Heart right ventricle (tissue), 16 donors: ENCODE data around the gene PCIF1. TPM values are rescaled to one million over a fixed set of nuclear protein-coding genes. Genes with fewer than 3 reads are reported as not detected.

Source experiments
- ATAC-seq, 8 donors: fragments of 200-7000 bp; cut with Tn5 transposase; one replicate each; pipeline ENCODE4 v1.9.1; 2020; ENCODE audit warnings: mild to moderate bottlenecking in 8 of 8, moderate library complexity in 8 of 8, moderate number of reproducible peaks in 1 of 8
- DNase-seq, 2 donors: peaks; one replicate each; pipeline ENCODE4 v3.0.0-alpha.2; 2020
- H3K27ac ChIP-seq, 10 donors: fragments of 200-600 bp; sonication (generic) in 2 of 10; one replicate each; pipeline versions ENCODE4 v1.5.0 to v1.8.0; 2020 to 2022; ENCODE audit warnings: mild to moderate bottlenecking in 3 of 10
- H3K27me3 ChIP-seq, 7 donors: fragments of 200-600 bp; one replicate each; pipeline ENCODE4 v1.8.0; 2021 to 2022; ENCODE audit warnings: mild to moderate bottlenecking in 2 of 7
- H3K36me3 ChIP-seq, 9 donors: fragments of 200-600 bp; sonication (generic) in 1 of 9; one replicate each; pipeline versions ENCODE4 v1.5.0 to v1.8.0; 2020 to 2022; ENCODE audit warnings: mild to moderate bottlenecking in 2 of 9
- H3K4me1 ChIP-seq, 9 donors: fragments of 200-600 bp; sonication (generic) in 1 of 9; one replicate each; pipeline versions ENCODE4 v1.5.0 to v1.8.0; 2020 to 2022; ENCODE audit warnings: mild to moderate bottlenecking in 4 of 9
- H3K4me3 ChIP-seq, 10 donors: fragments of 200-600 bp; sonication (generic) in 2 of 10; one replicate each; pipeline versions ENCODE4 v1.5.0 to v1.8.0; 2020 to 2022; ENCODE audit warnings: mild to moderate bottlenecking in 7 of 10, moderate library complexity in 2 of 10
- H3K9me3 ChIP-seq, 11 donors: fragments of 200-600 bp in 10 of 11; sonication (generic) in 2 of 11; one replicate each; pipeline versions ENCODE4 v1.5.0 to v1.8.0; 2013 to 2022; ENCODE audit warnings: mild to moderate bottlenecking in 2 of 11, control low read depth in 1 of 11, moderate library complexity in 1 of 11
- CTCF ChIP-seq, 9 donors: fragments of 200-600 bp; sonication (generic) in 2 of 9; IDR thresholded peaks; one replicate each; pipeline versions ENCODE4 v1.5.0 to v1.8.0; 2021 to 2022; ENCODE audit warnings: antibody characterized with exemption in 9 of 9, mild to moderate bottlenecking in 5 of 9, moderate library complexity in 1 of 9
- WGBS, 2 donors: extraction: QIAGEN DNeasy Blood & Tissue Kit; methylation state at CpG; one replicate each; pipeline ENCODE4 v1.1.7; 2013; ENCODE audit warnings: inconsistent platforms in 1 of 2; 5-methylcytosine and 5-hydroxymethylcytosine counted together
- intact Hi-C, 10 donors: fragments of 100-400 bp; cut with DNase I; formaldehyde crosslinking; loops; one replicate each; pipeline versions ENCODE4 v1.11.1 to v1.14.2; 2022
- polyA plus RNA-seq, 2 donors: library from polyadenylated mRNA; stranded (reverse); fragments of 200-250 nt; gene quantifications; one replicate each; pipeline ENCODE4 v1.2.3, GENCODE V29; 2013
- total RNA-seq, 10 donors: library from RNA; stranded (reverse); fragmentation: NEBNext Ultra II Directional in 3 of 10; extraction: Animal tissue kit (Norgen Biotek cat#: 25700) in 3 of 10; gene quantifications; one replicate each; pipeline versions ENCODE4 v1.2.1 to v1.2.4, GENCODE V29; 2021 to 2023
- donor health status: Arrhythmogenic right ventricular cardiomyopathy.
- donor health status: ischemic (EF 13 %, LVEDD 7.1; RV severe dilation, severe dysfunction).
- donor health status: healthy with polysubstance abuse.
- donor health status: DM: no; HTN: yes; CAD: no.
- donor health status: DM: no; HTN: no; CAD: no.
- donor health status: ischemic (EF 25% LVEDD 6.9; RV normal size, moderate dysfunction).
- donor health status: ischemic (EF 25% LVEDD 5.7; RV mildly dilated, moderate dysfunction).
- donor health status: healthy.
- donor health status: DM: yes; HTN: yes; CAD: no.
- donor health status: Ischemic cardiomyopathy.
- donor health status: ischemic (EF 35%, LVEDD 5.7; RV mildly dilated, moderate dysfunction).
- donor health status: nonischemic (EF 11% LVEDD 7.7; RV severe dilation, severe dysfunction).
- donor health status: DM: yes; HTN: yes; CAD: no.
- donor health status: PGD.
- donor health status: ischemic (EF 29% LVEDD 5.4; RV normal size, mild dysfunction).
- donor health status: nonischemic (EF 23%, LVEDD 6.1; RV moderate dilation, normal function).

PCIF1 gene
- total and polyA plus RNA-seq, 12 donors, result 20.8 to 33.1 (median 27.4) TPM

- H3K27ac ChIP-seq, result no peak overlapping the region
- no peaks in the 10 kb centered on the region for H3K9me3 ChIP-seq
- no peak overlapping the region for H3K4me3 ChIP-seq
- ATAC-seq (no peak), DNase-seq (no peak)
- peaks cover 0 to 13% (median 0%) of the 10 kb centered on the region in 7 donors for H3K27me3 ChIP-seq
- no peaks in the 10 kb centered on the region for H3K36me3 ChIP-seq
- intact Hi-C loops, result loop anchor here in 2 of 10 donors (5.0 to 10.0 kb wide), 3 partner anchors 110 to 140 kb away; partner anchors contain the start of genes NCOA5 (in 1 of the 2) and SNX21 (in 1 of the 2)
- 81% methylated on average over 7 of the region's 7 CpGs for WGBS, 2 donors
- TF ChIP-seq CTCF (IDR thresholded peaks at IDR 0.05), result no peak
- peaks cover 0 to 22% (median 14%) of the 10 kb centered on the region in 9 donors for H3K4me1 ChIP-seq
These were observed 40.5 kb downstream of the PCIF1 start for GRCh38 chr20:45974896-45975565.

GRCh38 chr20:45975686-45976085 is 41.2 kb downstream of the PCIF1 start:
- WGBS, 2 donors, result 83% methylated on average over 11 of the region's 11 CpGs
- ATAC-seq, result no peak

GRCh38 chr20:45976086-45976485 is 41.6 kb downstream of the PCIF1 start:
- Histone ChIP-seq H3K4me3 (no peak overlapping the region), H3K9me3 (no peaks in the 10 kb centered on the region), H3K27ac (no peak overlapping the region), H3K36me3 (no peaks in the 10 kb centered on the region), H3K4me1 (peaks cover 0 to 11% (median 5%) of the 10 kb centered on the region in 9 donors), H3K27me3 (peaks cover 0 to 19% (median 0%) of the 10 kb centered on the region in 7 donors)
- 72 to 78% methylated on average over 6 of the region's 6 CpGs for WGBS, 2 donors
- ATAC-seq, result no peak
- TF ChIP-seq CTCF (IDR thresholded peaks at IDR 0.05), result no peak
- no peak for DNase-seq
- intact Hi-C loops, result loop anchor here in 2 of 10 donors (5.0 to 10.0 kb wide), 3 partner anchors 109 to 141 kb away; partner anchors contain the start of genes NCOA5 (in 1 of the 2) and SNX21 (in 1 of the 2)

More at GRCh38 chr20:45975686-45976085, 41.2 kb downstream of the PCIF1 start:
- Histone ChIP-seq H3K27me3 (peaks cover 0 to 15% (median 0%) of the 10 kb centered on the region in 7 donors), H3K36me3 (no peaks in the 10 kb centered on the region), H3K4me3 (no peak overlapping the region), H3K9me3 (no peaks in the 10 kb centered on the region), H3K4me1 (peaks cover 0 to 15% (median 8%) of the 10 kb centered on the region in 9 donors), H3K27ac (no peak overlapping the region)
- intact Hi-C loops, result loop anchor here in 2 of 10 donors (5.0 to 10.0 kb wide), 3 partner anchors 109 to 141 kb away; partner anchors contain the start of genes NCOA5 (in 1 of the 2) and SNX21 (in 1 of the 2)
- TF ChIP-seq CTCF (IDR thresholded peaks at IDR 0.05), result no peak
- no peak for DNase-seq

- no peaks in the 10 kb centered on the region for H3K9me3 ChIP-seq
- no peak for ATAC-seq
- DNase-seq, result no peak
- no peak overlapping the region for H3K27ac ChIP-seq
- intact Hi-C loops, result no loop called here
- no peaks in the 10 kb centered on the region for H3K4me1 ChIP-seq
- no peaks in the 10 kb centered on the region for H3K36me3 ChIP-seq
- peaks cover 0 to 36% (median 7%) of the 10 kb centered on the region in 7 donors for H3K27me3 ChIP-seq
- 88 to 91% methylated on average over 6 of the region's 6 CpGs for WGBS, 2 donors
- no peak overlapping the region for H3K4me3 ChIP-seq
- TF ChIP-seq CTCF (IDR thresholded peaks at IDR 0.05), result no peak
These were observed 46.8 kb downstream of the PCIF1 start for GRCh38 chr20:45981261-45981660.
